HG02938 (cell line): ENCODE data around the gene RAPGEF6.

ENCODE experiments used
- ATAC-seq: cut with Tn5 transposase; IDR thresholded peaks from one replicate; pipeline ENCODE4 v1.9.1; 2021; ENCODE audit warnings: mild to moderate bottlenecking, moderate library complexity; ENCODE audit not compliant: unreplicated experiment

RAPGEF6 gene

DNA sequence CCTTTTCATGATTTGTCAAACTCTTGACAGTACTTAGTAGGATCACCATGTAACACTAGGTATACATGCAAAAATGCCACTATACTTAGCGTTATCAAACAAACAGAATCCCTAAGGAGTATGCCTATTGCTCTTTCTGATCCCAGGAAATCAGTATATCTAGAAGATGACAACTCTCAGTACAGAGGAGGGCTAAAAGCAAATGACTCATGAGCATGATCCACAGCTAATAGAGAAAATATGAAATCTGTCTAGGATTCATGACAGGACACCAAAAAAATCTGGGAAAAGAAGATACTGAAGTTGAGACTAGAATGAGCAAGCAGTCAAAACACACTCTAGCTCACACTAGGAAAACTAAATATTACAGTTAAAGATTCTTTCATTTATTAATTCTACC lies 89.2 kb downstream of the RAPGEF6 start:
- ATAC-seq: no peak

DNA sequence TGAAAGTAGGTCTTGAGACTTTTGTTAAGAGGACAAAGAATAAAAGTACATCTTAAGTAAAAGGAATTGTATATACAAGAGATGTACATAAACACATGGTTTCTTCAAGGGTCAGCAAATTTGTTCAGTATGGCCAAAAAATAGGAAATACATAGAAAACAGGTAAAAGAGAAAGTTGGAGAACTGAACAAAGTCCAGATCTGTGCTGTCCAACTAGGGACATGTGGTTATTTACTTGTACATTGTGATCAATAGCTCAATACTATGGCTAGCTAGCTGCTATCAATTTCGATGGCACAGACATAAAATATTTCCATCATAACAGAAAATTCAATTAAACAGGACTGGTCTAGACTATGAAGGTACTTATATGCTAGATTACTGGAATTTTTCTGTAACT lies 92.3 kb downstream of the RAPGEF6 start:
- no peak for ATAC-seq

DNA sequence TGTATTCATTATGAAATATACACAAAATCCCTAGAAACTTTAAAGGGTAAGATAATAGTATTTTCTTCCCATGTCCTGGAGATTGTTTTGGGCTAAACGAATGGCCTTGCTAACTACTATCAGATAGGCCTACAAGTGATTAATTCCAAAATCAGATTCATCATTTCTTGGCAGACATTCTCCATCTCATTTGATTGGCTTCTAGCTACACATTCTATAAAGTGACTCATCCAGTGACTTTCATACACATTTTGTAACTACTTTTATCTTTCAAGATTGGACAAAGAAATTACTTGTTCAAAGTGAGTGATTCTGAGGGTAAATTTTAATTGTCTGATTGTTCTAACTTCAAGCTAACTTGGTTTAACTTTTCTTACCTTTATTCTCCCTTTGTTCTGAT lies 93.3 kb downstream of the RAPGEF6 start:
- ATAC-seq: no peak

DNA sequence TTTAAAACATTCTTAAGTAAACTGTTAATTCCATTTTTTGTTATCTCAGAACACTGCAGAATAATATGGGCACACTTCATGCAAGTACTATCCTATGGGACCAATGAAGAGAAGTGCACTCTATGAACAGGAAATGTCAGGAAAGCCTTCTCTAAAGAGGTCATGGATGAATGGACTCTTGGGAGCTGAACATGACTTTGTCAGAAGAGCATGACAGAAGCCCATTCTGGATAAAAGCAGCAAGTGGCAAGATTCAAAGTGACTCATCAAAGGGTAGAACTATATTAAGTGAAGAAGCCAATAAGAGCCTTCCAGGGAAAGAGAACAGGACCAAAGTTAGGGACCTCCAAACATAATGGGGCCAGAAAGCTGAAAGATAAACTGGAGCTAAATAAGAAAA lies 94.0 kb downstream of the RAPGEF6 start:
- ATAC-seq: no peak

DNA sequence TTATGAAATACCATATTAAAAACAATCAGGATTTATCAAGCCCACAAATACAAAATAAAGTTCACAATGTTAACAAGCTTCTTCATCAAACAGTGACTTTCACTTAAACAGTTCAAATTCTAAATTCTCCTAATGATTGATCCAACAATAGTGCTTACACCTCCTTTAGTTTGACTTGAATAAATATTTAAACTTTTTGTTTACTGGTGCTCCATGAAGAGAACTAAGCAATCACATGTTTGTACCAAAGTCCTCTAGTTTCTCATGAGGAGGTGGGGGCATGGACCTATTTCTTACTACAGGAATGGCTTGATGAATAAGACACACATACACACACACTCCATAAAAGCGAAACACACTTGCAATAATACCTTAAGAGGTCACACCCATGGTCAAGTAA lies 95.8 kb downstream of the RAPGEF6 start:
- no peak for ATAC-seq

DNA sequence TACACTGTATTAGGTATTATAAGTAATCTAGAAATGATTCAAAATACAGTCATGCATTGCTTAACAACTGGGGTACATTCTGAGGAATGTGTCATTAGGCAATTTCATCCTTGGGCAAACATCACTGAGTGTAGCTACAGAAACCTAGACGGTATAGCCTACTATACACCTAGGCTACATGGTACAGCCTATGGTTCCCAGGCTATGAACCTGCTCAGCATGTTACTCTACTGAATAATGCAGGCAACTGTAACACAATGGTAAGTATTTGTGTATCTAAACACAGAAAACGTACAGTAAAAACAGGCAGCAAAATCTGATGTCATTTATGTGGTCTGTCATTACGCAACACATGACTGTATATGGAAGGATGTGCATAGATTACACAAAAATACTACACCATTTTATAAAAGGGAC lies 96.8 kb downstream of the RAPGEF6 start:
- ATAC-seq: no peak

DNA sequence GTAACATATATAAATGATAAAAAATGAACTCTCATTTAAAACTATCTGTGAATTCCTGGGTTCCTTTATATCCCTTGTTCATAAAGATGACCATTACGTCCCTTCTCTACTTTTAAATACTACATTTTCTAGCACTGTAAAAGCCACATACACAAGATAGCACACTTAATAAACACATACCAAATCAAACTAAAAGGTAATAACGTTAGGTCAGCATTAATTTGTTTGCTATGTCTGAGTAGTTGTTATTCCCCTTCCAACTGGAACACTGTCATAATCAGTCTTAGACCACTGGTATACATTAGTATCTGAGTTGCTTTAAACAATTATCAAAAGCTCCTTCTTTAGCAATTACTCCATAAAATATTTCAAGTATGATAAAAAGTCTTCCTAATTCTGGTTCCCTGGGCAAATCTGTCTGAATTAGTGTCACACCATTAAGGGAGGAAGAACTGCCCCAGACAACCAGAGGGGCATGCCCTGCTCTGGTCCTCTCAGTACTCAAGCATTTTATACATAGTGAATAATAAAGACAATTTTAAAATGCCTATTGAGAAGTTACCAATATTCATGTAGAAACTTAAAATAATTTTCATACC lies 98.1 kb downstream of the RAPGEF6 start:
- peak; percentile 3 for ATAC-seq

DNA sequence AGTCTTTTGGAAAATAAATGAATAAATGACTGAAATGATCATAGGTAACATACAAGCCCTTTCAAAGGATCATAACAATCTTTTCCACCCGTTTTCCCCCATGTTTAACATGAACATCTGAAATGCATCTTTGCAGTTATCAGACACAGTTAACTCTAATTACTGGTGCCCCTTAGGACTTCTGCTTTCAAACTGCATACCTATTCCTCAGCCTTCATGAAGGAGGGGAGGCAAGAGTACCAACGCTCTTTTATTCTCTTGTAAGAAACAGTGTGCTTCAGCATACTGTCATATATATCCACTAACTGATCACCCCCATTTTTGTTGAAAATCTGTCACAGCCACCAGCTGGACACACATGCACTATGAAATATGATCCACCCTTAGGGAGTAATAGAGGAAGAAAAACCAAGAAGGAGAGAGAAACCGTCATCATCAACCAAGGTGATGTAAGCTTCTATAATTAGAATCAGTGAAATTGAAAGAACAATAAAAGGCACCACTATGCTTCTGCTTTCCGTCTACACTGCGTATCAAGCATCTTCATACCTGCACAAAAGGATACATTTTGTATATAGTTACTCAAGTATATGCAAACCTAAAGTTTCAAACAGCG lies 98.7 kb downstream of the RAPGEF6 start:
- ATAC-seq: peak; percentile 98

DNA sequence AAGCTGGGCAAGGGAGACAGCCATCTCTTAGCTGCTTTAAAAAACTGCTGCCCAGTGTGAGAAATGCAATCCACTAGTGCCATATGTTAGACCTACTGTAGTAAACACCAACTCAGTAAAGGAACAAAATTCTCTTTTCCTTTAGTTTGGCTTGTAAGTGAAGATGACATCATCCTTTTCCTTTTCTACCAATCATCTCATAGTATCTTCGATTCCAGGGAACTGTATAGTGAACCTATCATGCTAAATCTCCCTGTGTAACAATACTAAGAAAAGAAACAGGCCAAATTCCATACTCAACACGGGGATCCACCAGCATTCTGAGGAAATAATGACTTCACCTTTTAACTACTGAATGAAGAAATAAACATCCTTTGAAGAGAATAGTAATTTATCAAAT lies 100.1 kb downstream of the RAPGEF6 start:
- no peak for ATAC-seq

DNA sequence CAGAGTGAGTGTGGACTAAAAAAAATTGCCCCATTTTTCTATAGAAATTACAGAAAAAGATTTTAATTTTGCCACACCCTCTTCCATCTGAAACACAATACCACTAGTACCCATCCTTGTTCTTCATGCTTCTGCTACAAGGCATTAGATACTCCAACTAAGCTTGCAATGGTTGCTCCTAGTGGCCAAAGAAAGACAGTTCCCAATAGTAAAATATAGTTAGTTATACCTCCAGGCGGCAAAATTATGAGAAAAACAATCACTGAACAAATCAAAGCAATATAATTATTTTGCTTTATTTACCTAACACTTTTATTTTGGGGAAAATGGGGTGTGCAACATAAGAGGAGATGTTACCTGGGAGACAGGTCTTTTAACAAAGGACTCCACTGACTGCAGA lies 101.2 kb downstream of the RAPGEF6 start:
- ATAC-seq: no peak

DNA sequence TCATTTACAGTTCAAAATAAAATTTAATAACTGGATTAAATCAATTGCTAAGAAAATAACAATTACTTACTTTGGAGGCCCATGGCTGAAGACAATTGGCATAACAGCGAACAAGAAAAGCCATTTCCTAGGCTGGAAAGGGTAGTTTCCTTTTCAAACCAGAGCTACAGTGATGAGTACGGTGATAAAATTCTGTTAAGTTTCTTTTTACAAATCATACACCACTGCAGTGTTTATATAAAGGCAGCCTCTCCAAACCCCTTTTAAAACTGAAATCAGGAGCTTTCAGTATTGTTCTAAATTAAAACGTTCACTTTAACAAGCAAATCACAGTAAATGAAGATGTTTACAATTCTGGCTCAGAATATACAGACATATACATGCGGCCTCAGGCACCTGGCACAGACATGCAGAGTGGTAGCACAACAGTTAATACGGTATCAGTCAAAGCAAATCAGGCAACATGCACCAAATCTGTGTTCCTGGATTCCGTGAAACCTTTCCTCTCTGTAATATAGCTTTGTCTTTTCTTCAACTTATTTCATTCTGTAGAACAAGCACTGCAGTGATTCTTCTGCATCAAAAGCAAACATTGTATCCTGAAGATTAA lies 102.9 kb downstream of the RAPGEF6 start:
- ATAC-seq: no peak

DNA sequence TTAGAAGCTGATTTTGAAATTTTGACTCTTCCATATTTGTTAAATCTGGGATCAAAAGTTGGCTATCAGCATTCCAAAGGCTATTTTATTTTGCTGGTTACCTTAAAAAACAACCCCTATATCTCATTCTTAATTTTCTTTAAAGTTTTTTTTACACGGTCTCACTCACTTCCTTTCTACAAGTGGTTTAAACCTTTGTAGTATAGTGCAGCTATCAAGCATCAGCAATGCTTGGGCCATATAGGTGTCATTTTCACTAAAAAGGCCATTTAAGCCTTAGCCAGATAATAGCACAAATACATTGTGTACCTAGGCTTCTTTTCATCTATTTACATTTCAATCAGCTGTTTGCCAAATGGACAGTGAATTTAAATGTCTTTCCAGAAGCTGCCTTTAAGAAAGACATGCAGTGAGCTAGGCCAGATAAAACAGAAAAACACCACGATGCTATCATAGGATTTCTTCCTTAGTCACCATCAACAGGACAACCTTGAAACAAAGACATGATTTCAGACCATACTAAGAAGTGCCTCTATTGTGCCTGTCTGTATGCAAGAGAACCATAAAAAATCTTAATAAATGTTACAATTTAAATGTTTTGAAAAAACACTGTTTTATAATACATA lies 104.2 kb downstream of the RAPGEF6 start:
- ATAC-seq: no peak

DNA sequence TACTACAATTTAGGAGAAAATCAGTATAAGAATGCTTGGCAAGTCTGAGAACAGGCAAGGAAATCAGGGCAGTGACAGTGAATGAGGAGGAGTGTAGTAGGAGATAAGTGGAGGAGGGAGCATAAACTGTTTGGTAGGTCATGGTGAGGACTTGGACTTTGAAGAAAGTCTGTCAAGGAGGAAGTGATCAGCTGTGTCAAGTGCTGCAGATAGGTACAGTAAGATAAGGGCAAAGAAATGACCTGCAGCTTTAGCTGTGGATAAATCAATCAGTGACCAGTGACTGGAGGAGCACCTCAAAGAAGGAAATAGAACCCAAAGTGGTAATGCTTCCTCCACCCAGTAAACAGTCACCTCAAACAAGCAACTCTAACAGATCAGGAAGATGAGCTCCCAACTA lies 106.3 kb downstream of the RAPGEF6 start:
- peak; percentile 61 for ATAC-seq

DNA sequence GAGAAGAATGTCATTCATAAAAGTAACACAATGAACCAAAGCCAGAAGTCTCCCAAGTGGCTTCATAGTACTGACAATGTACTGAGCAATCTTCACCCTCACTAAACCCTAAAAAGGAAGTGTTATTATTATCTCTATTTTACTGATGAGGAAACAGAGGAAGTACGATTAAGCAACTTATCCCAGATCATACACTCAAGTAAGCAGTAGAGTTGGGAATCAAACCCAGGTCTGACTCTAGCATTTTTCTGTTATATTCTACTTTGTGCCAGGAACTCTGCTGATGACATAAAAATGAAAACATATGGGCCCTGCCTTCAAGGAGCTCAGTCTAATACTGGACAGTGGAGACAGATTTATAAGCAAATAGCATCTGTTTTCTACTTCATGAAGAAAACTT lies 109.2 kb downstream of the RAPGEF6 start:
- no peak for ATAC-seq

DNA sequence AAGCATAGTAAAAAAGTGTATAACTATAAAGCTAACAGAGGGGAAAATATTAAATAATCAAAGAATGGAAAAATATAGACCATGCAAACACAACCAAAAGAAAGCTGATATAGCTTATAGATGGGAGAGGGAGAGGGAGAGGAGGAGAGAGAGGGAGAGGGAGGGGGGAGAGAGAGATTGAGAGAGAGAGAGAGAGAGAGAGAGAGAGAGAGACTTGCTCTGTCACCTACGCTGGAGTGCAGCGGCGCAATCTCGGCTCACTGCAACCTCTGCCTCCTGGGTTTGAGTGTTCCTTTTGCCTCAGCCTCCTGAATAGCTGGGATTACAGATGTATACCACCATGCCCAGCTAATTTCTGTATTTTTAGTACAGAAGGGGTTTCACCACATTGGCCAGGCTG lies 110.6 kb downstream of the RAPGEF6 start:
- ATAC-seq: no peak

DNA sequence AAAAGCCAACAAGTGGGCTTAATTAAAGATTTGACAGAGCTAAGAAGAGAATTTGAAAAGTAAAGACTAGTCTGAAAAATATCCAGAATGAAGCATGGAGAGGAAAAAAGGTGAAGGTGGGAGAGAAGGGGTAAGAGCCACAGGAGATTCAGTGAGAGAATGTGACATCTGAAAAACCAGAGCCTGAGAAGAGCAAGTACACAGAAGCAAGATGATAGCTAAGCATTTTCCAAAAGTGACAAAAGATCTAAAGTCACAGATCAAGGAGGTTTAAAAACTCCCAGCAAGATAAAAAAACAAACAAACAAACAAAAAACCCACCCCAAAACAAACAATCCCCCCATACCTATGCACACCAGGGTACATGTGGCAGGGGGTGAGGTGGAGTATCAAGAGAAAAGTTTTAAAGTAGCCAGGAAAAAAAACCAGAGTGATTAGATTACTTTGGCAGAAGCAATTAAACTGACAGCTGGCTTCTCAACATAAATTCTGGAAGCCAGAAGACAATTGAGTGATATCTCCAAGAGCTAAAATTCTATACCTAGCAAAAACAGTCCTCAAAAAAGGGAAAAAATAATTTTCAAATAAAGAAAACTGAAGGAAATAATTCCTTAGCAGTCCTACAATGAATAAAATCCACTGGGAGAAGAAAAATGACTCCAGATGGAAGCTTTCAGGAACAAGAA lies 111.4 kb downstream of the RAPGEF6 start:
- ATAC-seq: no peak

DNA sequence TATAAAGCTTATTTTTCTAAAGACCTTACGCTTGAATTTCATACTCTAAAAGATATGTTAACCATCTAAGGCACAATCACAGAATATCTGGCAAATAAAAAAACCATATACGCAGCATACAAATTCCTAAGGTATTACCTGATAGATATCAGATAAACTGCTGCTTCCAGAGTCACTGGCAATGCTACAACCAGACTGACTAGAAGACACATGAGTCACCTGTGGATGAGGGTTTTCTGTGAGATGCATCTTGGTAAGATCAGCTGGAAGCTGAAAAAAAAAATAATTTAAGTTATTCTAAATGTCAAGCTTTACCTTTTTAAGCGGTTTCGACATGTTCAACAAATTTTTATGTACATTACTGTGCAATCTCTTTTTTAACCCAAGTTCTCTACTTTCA lies 113.8 kb downstream of the RAPGEF6 start:
- ATAC-seq: no peak

DNA sequence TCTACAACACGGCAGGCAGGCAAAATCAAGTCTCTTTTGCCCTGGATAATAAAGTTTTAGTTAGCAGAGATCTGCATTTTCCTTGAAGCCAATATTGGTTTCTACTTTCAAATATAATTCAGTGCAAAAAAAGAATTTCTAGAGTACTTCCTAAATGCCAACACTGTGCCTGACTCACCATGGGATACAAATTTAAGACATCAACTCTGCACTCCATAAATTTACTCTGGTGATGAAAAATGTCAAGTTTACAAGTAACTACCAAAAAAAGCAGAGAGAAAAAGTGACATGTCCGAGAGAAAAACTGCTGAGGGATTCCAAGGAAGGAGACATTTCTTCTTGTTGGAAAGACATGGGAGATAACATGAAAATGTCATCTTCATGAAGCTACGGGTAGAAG lies 119.7 kb downstream of the RAPGEF6 start:
- no peak for ATAC-seq

DNA sequence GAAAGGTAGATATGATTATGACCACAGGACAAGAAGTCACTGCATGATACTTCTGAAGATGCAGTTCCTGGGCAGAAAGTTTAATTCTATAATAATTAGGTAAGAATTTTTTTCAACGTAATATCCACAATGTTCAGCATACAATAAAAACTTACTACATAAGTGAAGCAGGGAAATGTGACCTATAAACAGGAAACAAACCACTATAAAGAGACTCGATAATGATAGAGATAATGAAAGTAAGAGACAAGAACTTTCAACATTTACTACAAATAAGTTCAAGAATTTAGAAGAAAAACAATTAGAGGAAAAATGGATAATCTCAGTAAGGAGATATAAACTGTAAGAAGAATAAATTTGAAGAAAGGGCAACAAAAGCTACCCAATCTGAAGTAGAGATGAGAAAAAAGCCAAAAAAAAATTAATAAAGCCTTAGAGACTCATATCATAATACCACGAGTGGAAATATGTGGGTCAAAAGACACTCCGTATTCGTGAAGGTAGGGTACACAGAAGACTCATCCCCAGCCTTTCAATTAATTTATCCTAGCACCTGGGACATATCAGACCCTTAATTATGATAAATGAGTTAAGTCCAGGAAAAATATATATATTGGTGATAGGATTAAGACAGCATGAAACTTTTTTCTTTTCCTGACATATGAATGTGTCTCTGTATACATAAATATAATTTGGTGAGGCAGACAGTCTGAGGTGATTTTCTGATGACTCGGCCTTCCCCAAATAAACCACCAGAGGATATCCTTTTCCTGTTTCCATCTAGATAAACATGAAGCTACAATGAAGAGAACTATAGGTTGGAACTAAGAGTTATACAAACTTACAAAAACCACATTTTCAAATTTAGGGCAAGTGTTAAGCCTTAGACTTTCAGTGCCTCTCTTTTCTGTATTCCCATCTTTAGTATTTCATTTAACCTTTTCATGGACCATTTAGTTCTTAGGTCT lies 120.4 kb downstream of the RAPGEF6 start:
- ATAC-seq: no peak

DNA sequence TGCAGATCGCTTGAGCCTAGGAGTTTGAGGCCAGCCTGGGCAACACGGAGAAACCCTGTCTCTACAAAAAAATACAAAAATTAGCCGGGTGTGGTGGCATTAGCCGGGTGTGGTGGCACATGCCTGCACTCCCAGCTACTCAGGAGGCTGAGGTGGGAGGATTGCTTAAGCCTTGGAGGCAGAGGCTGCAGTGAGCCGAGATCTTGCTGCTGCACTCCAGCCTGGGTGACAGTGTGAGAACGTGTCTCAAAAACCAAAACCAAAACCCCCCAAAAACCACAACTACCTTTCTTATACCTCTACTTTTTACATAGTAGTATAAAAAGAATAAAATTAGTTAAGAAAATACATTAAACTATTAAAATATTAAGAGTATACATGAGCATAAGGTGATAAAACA lies 121.2 kb downstream of the RAPGEF6 start:
- peak; percentile 53 for ATAC-seq

DNA sequence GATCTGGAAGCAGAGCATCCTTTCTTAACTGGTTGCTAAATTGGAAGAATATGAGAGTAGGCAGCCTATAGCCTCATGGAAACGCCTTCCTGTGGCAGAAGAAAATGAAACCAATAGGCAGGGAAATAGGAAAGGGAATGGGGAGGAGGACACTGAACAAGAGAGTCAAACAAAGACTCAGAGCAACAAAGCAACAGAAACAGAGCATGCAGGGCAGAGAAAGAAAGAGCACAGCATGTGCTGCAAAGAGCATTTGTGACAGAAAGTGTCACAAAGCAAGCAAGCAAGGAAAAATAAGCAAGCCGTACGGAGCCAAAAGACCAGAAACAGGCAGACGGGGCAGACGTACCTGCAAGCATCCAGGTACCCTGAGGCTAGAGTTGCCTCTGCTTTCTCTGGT lies 123.1 kb downstream of the RAPGEF6 start:
- no peak for ATAC-seq
